NCI-H524 treated with DMSO at 0.1 percent for 48 hours (cell line): ENCODE data around the gene HLA-A.

Source experiments
- DNase-seq: peaks from one replicate; lab custom pipeline; 2025; lab: John Stamatoyannopoulos, UW

HLA-A gene

DNA sequence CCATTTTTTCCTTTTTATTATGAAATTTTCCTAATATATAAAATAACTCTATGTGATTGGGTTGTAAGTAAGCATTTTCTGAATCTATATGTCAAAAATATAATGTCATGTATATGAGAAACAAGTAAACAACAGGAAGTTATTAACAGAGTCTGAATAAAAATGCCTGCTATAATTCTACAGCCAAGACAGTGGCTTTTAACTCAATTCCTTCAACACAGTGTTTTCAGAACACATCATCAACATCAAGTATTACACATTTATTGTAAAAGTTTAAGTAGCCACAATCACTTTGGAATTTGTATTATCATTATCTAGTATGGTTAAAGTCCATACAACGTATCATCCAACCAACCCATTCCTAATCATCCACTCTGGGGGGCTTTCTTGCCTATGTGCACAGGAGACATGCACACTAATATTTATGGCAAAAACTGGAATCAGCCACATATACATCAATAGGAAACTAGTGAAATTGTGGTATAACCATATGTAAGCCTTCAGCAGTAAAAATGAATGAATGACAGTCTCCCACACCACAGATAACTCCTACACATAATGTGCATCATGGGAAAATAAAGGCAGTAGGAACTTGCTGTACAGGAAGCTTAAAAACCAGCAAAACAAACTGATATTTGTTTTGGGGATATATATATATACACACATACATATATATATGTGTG is 6.9 kb upstream of the HLA-A start:
- DNase-seq: no peak

DNA sequence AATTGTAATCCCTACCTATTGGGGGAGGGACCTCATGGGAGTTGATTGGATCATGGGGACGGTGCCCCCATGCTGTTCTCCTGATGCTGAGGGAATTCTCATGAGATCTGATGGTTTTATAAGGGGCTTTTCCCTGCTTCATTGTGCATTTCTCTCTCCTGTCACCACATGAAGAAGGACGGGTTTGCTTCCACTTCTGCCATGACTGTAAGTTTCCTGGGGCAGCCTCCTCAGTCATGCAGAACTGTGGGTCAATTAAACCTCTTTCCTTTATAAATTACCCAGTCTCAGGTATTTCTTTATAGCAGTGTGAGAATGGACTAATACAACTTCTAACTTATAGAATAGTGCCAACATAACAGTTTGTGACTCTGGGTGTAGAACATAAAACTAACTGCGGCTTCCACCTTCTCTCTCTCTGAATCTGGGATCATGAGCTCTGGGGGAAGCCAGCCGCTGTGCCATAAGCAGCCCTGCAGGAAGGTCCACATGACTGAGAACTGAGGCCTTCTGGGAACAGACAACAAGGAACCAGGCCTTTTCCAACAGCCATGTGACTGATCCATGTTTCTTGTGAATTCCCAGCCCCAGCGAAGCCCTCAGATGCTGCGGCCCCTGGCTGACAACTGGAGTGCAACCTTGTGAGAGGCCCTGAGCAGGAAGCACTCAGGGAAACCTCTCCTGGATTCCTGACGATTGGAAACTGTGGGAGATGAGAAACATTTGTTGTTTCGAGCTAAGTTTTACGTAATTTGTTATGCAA is 3.4 kb upstream of the HLA-A start:
- no peak for DNase-seq

DNA sequence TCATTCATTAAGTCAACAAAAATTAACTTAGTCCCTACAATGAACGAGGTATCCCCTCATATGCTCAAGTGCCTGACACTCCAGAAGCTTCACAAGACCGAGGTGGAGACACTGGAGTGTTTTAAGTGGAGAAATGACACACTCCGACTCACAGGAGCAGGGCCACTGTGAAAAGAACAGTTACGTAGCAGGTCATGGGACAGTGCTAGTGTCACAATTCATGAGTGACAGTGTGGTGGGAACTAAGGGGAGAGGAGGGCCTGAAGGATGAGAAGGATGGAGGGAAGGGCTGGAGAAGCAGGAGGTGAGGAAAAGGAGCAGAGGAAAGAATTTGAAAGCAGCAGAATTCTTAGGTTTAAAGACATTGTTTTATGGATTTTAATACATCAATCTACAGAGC is 1.3 kb upstream of the HLA-A start:
- no peak for DNase-seq

DNA sequence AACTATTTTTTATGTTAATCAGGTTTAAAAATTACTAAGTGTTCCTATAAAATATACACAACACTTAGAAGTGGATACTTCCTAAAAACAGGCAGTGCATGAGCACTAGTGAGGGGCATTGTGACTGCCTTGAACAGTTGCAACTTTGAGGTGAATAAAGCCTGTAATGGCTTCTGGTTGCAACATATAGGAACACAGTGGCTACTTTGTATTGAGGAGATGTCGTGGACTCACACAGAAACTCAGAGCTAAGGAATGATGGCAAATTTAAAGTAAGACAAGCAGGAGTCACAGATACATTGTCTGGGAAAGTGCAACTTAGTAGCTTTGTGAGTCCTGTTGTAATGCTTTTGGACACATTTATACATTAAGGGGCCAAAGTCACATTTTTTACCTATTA is 861 bp upstream of the HLA-A start:
- no peak for DNase-seq

DNA sequence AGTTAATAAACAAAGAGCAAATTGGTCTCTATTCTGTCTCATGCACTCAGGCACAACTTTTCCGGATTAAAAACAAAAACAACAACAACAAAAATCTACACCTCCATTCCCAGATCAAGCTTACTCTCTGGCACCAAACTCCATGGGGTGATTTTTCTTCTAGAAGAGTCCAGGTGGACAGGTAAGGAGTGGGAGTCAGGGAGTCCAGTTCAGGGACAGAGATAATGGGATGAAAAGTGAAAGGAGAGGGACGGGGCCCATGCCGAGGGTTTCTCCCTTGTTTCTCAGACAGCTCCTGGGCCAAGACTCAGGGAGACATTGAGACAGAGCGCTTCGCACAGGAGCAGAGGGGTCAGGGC is 437 bp upstream of the HLA-A start:
- no peak for DNase-seq

DNA sequence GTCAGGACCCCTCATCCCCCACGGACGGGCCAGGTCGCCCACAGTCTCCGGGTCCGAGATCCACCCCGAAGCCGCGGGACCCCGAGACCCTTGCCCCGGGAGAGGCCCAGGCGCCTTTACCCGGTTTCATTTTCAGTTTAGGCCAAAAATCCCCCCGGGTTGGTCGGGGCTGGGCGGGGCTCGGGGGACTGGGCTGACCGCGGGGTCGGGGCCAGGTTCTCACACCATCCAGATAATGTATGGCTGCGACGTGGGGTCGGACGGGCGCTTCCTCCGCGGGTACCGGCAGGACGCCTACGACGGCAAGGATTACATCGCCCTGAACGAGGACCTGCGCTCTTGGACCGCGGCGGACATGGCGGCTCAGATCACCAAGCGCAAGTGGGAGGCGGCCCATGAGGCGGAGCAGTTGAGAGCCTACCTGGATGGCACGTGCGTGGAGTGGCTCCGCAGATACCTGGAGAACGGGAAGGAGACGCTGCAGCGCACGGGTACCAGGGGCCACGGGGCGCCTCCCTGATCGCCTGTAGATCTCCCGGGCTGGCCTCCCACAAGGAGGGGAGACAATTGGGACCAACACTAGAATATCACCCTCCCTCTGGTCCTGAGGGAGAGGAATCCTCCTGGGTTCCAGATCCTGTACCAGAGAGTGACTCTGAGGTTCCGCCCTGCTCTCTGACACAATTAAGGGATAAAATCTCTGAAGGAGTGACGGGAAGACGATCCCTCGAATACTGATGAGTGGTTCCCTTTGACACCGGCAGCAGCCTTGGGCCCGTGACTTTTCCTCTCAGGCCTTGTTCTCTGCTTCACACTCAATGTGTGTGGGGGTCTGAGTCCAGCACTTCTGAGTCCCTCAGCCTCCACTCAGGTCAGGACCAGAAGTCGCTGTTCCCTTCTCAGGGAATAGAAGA is 978 bp downstream of the HLA-A start:
- DNase-seq: no peak

DNA sequence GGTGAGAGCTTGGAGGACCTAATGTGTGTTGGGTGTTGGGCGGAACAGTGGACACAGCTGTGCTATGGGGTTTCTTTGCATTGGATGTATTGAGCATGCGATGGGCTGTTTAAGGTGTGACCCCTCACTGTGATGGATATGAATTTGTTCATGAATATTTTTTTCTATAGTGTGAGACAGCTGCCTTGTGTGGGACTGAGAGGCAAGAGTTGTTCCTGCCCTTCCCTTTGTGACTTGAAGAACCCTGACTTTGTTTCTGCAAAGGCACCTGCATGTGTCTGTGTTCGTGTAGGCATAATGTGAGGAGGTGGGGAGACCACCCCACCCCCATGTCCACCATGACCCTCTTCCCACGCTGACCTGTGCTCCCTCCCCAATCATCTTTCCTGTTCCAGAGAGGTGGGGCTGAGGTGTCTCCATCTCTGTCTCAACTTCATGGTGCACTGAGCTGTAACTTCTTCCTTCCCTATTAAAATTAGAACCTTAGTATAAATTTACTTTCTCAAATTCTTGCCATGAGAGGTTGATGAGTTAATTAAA is 3.0 kb downstream of the HLA-A start:
- no peak for DNase-seq

DNA sequence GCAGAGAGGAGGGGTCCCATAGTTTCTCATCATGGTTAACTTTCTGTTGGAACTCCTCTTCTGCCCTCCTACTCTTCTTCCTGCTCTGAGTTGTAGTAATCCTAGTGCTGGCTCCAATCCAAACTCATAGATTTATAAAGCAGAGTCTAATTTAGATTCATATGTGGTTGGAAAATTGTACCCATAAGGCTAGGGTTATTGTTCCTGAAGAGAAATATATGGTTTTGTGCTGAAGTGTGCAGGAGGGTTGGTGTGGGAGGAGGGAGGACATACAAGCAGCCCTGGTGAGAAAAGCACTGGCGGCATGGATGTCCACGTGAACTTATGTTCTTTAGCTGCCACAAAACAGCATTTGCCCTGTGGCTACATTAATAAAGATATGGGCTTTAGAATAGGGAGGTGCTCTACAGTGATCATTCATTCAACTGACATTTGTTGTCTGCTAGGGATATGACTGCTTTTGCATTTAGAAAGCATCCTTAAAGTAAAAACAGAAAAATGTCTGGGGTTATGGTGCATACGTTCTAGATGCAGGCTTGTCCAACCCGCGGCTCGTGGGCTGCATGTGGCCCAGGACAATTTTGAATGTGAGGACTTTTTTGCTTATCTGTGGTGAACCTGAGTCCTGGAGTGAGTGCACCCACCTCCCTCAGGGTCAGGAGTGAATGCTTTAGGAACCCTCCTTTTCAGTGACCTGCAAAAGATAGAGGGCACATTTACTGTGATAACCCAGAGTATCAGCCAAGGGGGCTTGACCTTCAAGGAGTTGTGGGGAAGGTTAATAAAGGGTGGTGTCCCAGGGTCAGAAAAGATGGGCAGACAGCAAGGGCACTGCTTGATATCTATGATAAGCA is 4.1 kb downstream of the HLA-A start:
- DNase-seq: no peak

DNA sequence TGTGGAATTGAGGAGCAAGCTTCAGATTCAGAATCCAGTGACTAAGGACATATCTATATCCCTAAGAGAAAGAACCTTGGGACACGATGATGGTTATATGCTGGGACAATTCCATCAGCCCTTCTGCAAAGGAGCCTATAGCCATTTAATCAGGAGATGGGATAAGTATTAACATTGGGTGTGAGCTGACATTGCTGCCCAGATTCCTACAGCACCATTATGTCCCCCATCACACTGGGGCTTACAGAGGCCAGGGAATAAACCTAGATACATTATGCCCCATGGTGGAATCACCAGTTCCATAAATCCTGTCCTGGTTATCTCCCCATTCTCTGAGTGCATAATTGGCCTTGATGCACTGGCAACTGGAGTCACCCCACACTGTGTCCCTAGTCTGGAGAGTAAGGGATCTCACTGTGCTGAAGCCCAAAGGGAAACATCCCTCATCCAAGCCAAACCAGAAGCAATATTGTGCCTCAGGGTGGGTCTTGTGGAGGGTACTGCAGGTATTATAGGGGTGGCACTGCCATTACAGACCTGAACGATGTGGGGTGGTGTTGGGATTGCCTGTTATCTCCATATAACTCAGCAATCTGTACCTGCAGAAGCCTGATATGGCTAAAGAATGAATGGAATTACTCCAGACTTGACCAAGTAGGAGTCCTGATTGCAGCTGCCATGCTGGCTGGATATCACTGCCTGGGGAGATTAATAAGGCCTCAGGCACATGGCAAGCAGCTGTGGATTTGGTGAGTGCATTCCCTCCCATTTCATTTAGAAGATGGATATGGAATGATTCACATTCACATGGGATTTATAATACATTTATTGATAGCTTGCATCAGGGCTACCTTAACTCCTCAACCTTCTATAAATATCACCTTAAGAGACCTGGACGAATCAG is 5.0 kb downstream of the HLA-A start:
- no peak for DNase-seq

DNA sequence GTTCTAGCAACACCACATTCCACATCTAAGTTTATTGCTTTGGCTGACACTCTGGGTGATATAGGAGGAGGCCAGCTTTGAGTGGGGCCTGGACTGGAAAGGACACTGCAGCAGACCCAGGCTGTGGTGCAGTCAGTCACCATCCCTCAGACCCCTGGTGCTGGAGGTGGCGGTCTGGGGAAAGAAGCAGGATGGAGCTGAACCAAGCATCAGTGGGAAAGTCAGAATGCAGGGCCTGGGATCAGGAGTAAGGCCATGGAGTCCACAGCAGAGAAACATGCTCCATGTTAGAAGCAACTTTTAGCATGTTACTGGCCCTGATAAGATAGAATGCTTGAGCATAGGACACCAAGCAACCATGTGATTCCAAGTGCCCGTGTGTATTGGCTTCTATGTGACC is 5.9 kb downstream of the HLA-A start:
- DNase-seq: no peak

DNA sequence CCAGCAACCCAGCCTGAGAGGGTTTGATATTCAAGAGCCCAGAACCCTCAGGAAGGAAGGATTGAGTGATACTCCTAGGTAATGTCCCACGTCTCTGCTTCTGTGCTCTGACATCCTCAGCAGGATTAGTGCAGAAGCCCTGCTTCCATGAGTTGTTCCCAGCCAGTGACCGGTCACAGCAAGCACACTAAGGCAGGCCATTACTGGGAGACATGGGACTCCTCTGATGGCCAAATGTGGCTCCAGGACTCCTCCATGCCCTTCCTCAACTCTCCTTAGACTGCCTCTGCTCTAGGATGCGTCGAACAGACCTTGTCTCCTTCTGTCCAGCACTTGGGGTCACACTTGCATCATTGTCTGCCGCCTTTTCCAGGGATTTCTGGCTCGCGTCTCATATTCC is 7.6 kb downstream of the HLA-A start:
- DNase-seq: no peak

DNA sequence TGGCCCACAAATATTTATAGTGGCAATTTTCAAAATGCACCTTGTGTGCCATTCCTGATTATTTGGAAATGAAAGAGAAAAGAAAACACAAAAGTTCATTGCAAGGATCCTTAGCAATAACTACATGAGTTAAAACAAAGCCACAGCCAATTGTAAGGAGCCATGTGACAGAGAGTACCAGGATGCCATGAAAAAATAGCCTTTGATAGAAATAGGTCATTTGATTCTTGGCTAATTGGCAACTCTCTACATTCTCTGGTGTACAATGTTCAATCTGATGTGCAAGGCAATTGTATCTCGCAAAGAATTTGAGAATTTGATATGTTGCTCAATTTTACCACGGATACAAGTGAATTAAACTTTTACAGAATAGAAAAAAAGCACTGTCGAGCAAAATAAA is 9.6 kb downstream of the HLA-A start:
- DNase-seq: no peak

DNA sequence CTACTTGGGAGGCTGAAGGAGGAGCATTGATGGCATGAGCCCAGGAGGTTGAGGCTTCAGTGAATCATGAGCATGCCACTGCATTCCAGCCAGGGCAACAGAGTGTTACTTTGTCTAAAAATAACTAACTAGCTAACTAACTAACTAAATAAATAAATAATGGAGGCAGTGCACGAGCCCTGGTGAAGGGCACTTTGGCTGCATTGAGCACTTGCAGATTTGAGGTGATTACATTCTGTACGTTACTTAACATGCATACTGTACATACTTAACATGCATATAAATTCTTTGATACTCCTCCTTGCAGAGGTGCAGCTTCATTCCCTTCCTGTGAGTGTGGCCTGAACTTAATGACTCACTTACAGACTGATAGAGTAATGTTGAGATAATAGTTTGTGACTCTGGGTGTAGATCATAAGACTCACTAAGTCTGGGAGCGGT is 10.7 kb downstream of the HLA-A start:
- DNase-seq: no peak

DNA sequence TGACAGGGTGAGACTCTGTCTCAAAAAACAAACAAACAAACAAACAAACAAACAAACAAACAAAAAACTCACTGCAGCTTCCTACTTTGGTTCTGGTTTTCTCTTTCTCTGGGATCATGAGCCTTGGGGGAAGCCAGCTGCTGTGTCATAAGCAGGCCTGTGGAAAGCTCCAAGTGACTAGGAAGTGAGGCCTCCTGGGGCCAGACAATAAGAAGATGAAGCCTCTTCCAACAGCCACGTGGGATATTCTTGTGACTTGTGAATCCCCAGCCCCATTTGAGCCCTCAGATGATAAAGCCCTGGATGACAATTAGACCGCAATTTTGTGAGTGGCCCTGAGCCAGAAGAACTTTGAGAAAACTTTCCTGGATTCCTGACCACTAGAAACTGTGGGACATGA is 11.4 kb downstream of the HLA-A start:
- DNase-seq: no peak

DNA sequence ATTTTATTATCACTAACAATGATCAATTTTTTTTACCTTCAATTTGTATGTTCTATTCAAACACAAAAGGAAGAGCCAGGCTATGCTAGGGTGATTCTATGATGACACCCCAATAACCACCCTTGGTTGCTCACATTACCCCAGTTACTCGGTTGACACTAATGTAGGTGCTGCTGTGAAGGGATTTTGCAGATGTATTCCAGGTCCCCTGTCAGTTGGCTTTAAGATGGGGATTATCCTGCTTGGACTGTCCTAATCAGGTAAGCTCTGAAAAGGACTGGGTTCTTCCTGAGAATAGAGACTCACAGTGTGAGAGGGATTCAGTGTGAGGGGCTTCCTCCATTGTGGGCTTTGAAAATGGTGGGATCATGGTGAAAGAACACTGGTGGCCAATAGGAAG is 11.9 kb downstream of the HLA-A start:
- no peak for DNase-seq

DNA sequence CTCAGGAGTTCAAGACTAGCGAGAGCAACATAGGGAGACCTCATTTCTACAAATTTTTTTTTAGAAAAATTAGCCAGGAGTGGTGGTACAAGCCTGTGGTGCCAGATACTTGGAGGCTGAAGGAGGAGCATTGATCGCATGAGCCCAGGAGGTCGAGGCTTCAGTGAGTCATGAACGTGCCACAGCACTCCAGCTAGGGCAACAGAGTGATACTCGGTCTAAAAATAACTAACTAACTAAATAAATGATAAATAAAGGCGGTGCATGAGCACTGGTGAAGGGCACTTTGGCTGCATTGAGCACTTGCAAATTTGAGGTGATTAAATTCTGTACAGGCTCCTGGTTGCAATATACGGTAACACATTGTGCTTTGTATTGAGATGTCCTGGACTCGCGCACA is 13.5 kb downstream of the HLA-A start:
- DNase-seq: no peak

DNA sequence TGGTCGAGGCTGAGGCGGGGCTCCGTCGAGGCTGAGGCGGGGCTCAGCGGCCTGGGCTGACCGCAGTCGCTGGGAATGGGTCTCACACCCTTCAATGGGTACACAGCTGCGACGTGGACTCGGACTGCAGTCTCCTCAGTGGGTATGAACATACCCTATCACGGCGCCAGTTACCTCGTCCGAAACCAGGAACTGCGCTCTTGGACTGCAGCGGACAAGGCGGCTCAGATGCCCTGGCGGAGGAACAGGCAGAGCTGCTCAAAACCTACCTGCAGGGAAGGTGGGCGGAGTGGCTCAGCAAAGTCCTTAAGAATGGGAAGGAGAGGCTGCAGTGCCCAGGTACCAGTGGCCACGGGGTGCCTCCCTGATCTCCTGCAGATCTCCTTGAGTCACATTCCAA is 14.2 kb downstream of the HLA-A start:
- DNase-seq: no peak

DNA sequence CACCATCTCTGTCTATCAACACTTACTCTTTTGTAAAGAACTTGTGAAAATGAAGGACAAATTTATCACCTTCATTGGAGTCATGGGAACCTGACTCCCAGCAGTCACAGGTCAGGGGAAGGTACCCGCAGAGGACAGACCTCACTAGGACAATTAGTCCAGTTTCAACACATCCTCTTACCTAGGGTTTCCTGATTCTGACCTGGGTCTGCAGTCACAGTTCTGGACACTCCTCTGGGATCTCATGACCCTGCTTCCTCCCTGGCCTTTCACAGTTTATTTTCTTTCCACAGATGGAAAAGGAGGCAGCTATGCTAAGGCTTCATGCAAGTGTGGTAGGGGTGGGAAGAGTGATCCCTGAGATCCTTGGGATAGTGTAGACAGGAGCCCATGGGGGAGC is 15.7 kb downstream of the HLA-A start:
- DNase-seq: no peak

DNA sequence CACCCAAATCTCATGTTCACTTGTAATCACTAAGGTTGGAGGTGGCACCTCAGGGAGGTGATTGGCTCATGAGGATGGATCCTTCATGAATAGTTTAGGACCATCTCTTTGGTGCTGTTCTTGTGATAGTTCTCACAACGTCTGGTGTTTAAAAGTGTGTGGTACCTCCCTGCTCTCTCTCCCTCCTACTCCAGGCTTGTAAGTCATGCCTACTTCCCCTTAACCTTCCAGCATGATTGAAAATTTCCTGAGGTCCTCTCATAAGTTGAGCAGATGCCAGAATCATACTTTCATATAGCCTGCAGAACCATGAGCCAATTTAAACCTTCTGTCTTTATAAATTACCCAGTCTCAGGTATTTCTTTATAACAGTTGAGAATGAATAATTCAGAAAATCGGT is 16.6 kb downstream of the HLA-A start:
- no peak for DNase-seq

DNA sequence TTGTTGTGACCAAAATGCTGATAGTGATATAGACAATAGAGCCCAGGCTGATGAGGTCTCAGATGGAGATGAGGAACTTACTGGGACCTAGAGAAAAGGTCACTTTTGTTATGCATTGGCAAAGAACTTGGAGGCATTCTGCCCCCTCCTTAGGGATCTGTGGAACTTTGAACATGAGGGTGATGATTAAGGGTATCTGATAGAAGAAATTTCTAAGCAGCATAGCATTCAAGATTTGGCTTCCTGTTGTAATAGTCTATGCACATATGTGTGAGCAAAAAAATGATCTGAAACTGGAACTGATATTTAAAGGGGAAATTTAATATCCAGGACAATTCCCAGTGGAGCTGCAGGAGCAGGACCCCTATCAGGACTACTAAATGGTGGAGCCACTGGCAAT is 17.1 kb downstream of the HLA-A start:
- DNase-seq: no peak

DNA sequence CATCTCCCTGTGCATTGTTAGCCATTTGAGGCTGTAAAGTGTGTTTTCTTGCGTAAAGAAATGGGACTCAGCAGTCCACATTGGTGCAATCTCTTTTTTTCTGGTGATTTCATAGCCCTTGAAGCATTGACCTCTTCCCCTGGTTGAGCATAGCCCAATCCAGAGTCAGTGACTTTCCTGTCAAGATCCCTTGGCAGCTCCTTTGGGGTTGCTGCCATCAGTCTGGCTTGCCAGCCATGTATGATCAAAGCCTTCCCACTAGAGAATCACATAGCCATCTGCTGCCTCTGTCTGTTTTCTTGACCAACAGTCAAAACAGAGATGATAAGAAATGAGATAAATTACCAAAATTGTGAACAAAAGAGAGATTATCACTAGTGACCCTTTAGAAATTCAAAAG is 19.6 kb downstream of the HLA-A start:
- no peak for DNase-seq
